PC-3 (cell line): ENCODE measurements around the gene SPOP.

ENCODE experiments used
- EZH2 ChIP-seq: fragments of 300-600 bp; sonication (generic); IDR thresholded peaks from one replicate; pipeline ENCODE4 v1.6.1; 2017; ENCODE audit warnings: antibody characterized with exemption, mild to moderate bottlenecking, low read length; ENCODE audit not compliant: unreplicated experiment
- TF ChIP-seq, protein P1 (sequence below): fragments of 300-600 bp; sonication (generic); conservative IDR thresholded peaks from 2 replicates; pipeline ENCODE4 v1.5.1; 2017; ENCODE audit warnings: antibody characterized with exemption, low read depth, mild to moderate bottlenecking, low read length

DNA sequence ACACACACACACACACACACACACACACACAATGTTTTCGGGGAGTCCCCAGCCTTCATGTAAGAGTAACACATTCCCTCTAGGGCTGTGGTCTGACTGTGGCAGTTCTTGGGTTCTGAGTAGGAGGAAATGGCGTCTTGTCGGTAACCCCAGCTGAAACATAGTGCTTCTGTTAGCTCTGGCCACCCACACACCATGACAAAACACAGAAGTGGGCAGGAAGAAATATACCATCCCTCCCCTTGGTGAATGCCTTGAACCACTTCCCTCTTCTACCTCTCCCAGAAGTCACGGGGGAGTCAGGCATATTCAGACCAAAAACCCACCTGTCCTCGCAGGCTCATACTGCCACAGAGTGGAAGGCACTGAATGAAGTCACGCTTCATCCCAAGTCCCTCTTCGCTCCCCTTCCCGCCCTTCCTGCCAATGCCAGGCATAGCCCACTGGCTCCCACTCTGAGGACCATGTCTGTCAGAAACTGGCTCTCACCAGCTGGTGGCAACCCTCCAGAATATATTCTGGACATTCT lies 18.4 kb upstream of the SPOP start:
- TF ChIP-seq, protein P1, sequence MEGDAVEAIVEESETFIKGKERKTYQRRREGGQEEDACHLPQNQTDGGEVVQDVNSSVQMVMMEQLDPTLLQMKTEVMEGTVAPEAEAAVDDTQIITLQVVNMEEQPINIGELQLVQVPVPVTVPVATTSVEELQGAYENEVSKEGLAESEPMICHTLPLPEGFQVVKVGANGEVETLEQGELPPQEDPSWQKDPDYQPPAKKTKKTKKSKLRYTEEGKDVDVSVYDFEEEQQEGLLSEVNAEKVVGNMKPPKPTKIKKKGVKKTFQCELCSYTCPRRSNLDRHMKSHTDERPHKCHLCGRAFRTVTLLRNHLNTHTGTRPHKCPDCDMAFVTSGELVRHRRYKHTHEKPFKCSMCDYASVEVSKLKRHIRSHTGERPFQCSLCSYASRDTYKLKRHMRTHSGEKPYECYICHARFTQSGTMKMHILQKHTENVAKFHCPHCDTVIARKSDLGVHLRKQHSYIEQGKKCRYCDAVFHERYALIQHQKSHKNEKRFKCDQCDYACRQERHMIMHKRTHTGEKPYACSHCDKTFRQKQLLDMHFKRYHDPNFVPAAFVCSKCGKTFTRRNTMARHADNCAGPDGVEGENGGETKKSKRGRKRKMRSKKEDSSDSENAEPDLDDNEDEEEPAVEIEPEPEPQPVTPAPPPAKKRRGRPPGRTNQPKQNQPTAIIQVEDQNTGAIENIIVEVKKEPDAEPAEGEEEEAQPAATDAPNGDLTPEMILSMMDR, result no peak
- no peak for TF ChIP-seq EZH2
